NOMO-1 treated with dmso at 0.1 percent for 144 hours (cell line): ENCODE data around the gene GZMA.

Experiments used
- DNase-seq: peaks from one replicate; lab custom pipeline; 2025; ENCODE audit not compliant: unreplicated experiment; lab: John Stamatoyannopoulos, UW

GZMA gene

GRCh38 chr5:55108661-55109060 is 6.2 kb downstream of the GZMA start:
- no peak for DNase-seq

- no peak for DNase-seq
These were observed 7.8 kb downstream of the GZMA start for GRCh38 chr5:55110217-55110616.

GRCh38 chr5:55113327-55113726 is 10.9 kb downstream of the GZMA start:
- no peak for DNase-seq

- DNase-seq: no peak
These were observed 11.6 kb downstream of the GZMA start for GRCh38 chr5:55114061-55114460.

- DNase-seq: no peak
These were observed 20.9 kb downstream of the GZMA start for GRCh38 chr5:55123365-55123764.

- no peak for DNase-seq
These were observed 31.7 kb downstream of the GZMA start for GRCh38 chr5:55134053-55134722.

- no peak for DNase-seq
These were observed 34.1 kb downstream of the GZMA start for GRCh38 chr5:55136521-55136920.

GRCh38 chr5:55140908-55141665 is 38.6 kb downstream of the GZMA start:
- no peak for DNase-seq

- no peak for DNase-seq
These were observed 39.7 kb downstream of the GZMA start for GRCh38 chr5:55141945-55142690.

- DNase-seq: no peak
These were observed 41.2 kb downstream of the GZMA start for GRCh38 chr5:55143624-55144023.

- no peak for DNase-seq
These were observed 43.6 kb downstream of the GZMA start for GRCh38 chr5:55146080-55146479.

- DNase-seq: peak; percentile 80
These were observed 44.2 kb downstream of the GZMA start for GRCh38 chr5:55146543-55147151.

GRCh38 chr5:55149308-55149795 is 46.9 kb downstream of the GZMA start:
- no peak for DNase-seq

- no peak for DNase-seq
These were observed 49.7 kb downstream of the GZMA start for GRCh38 chr5:55151923-55152842.

- no peak for DNase-seq
These were observed 52.4 kb downstream of the GZMA start for GRCh38 chr5:55154873-55155272.
